NT2/D1 (cell line): ENCODE measurements around the gene TRAPPC6A.
A peak's percentile ranks its signal among the peaks of the same experiment; 100 is the strongest.

Experiments
- DNase-seq: peaks from one replicate; pipeline ENCODE4 v3.0.0-alpha.2; 2011; ENCODE audit warnings: low read depth, low spot score
- H3K27me3 ChIP-seq: 2 replicates; pipeline ENCODE4 v1.6.0; 2011; ENCODE audit warnings: mild to moderate bottlenecking; ENCODE audit not compliant: insufficient read length, insufficient read depth
- H3K36me3 ChIP-seq: 2 replicates; pipeline ENCODE4 v1.6.1; 2011; ENCODE audit warnings: mild to moderate bottlenecking, low read length, mixed read lengths; ENCODE audit not compliant: insufficient read depth, insufficient read length
- H3K4me1 ChIP-seq: 2 replicates; pipeline ENCODE4 v1.5.1; 2011; ENCODE audit not compliant: insufficient read depth, insufficient read length
- H3K4me3 ChIP-seq: 2 replicates; pipeline ENCODE4 v1.5.1; 2011; ENCODE audit warnings: low read depth; ENCODE audit not compliant: insufficient read length
- H3K9ac ChIP-seq: 2 replicates; pipeline ENCODE4 v1.6.0; 2011; ENCODE audit warnings: low read depth; ENCODE audit not compliant: insufficient read length
- H3K9me3 ChIP-seq: 2 replicates; pipeline ENCODE4 v1.5.1; 2011; ENCODE audit warnings: mild to moderate bottlenecking, low read length; ENCODE audit not compliant: insufficient read depth
- SUZ12 ChIP-seq: IDR thresholded peaks from 2 replicates; pipeline ENCODE4 v1.6.1; 2011; ENCODE audit not compliant: insufficient read length, insufficient read depth; ENCODE audit errors: extremely low read depth
- YY1 ChIP-seq: IDR thresholded peaks from 2 replicates; pipeline ENCODE4 v1.6.1; 2011; ENCODE audit not compliant: insufficient read length, insufficient read depth
- ZNF274 ChIP-seq: IDR thresholded peaks from 2 replicates; pipeline ENCODE4 v1.6.1; 2011; ENCODE audit warnings: mild to moderate bottlenecking, low read depth, low read length

Gene TRAPPC6A

GRCh38 chr19:45128146-45128545 is 49.9 kb downstream of the TRAPPC6A start:
- H3K9me3 ChIP-seq = no peaks in the 10 kb centered on the region
- peaks cover 10% of the 10 kb centered on the region for H3K4me1 ChIP-seq
- no peak overlapping the region for H3K9ac ChIP-seq
- no peak overlapping the region for H3K4me3 ChIP-seq
- no peak for DNase-seq
- peaks cover 24% of the 10 kb centered on the region for H3K36me3 ChIP-seq
- no peak for TF ChIP-seq ZNF274
- no peak for TF ChIP-seq SUZ12
- no peak for TF ChIP-seq YY1
- H3K27me3 ChIP-seq = no peaks in the 10 kb centered on the region

- Histone ChIP-seq H3K9ac (no peak overlapping the region), H3K4me1 (peaks cover 10% of the 10 kb centered on the region), H3K36me3 (peaks cover 20% of the 10 kb centered on the region), H3K9me3 (no peaks in the 10 kb centered on the region), H3K27me3 (no peaks in the 10 kb centered on the region), H3K4me3 (no peak overlapping the region)
- TF ChIP-seq YY1 (no peak), ZNF274 (no peak), SUZ12 (no peak)
- no peak for DNase-seq
Observed at GRCh38 chr19:45126654-45127053, 51.4 kb downstream of the TRAPPC6A start.

GRCh38 chr19:45125975-45126493 is 52.0 kb downstream of the TRAPPC6A start:
- peaks cover 19% of the 10 kb centered on the region for H3K36me3 ChIP-seq
- no peak overlapping the region for H3K9ac ChIP-seq

GRCh38 chr19:45125360-45125759 is 52.7 kb downstream of the TRAPPC6A start:
- no peak for DNase-seq
- no peak for TF ChIP-seq YY1
- no peak for TF ChIP-seq SUZ12
- TF ChIP-seq ZNF274 = no peak
- Histone ChIP-seq H3K9ac (no peak overlapping the region), H3K4me1 (peaks cover 5% of the 10 kb centered on the region), H3K4me3 (no peak overlapping the region), H3K36me3 (peaks cover 19% of the 10 kb centered on the region), H3K27me3 (no peaks in the 10 kb centered on the region), H3K9me3 (no peaks in the 10 kb centered on the region)

More at GRCh38 chr19:45125975-45126493, 52.0 kb downstream of the TRAPPC6A start:
- Histone ChIP-seq H3K9me3 (no peaks in the 10 kb centered on the region), H3K4me3 (no peak overlapping the region), H3K27me3 (no peaks in the 10 kb centered on the region), H3K4me1 (peaks cover 9% of the 10 kb centered on the region)
- TF ChIP-seq YY1 (no peak), ZNF274 (no peak), SUZ12 (no peak)
- peak; percentile 20 for DNase-seq

GRCh38 chr19:45124021-45124420 is 54.0 kb downstream of the TRAPPC6A start:
- Histone ChIP-seq H3K4me1 (peaks cover 5% of the 10 kb centered on the region), H3K27me3 (no peaks in the 10 kb centered on the region), H3K4me3 (no peak overlapping the region), H3K9ac (no peak overlapping the region), H3K36me3 (peaks cover 19% of the 10 kb centered on the region), H3K9me3 (no peaks in the 10 kb centered on the region)
- TF ChIP-seq ZNF274 (no peak), SUZ12 (no peak), YY1 (no peak)
- DNase-seq = no peak

- H3K4me3 ChIP-seq = no peak overlapping the region
- peaks cover 15% of the 10 kb centered on the region for H3K36me3 ChIP-seq
- TF ChIP-seq YY1 (no peak), ZNF274 (no peak), SUZ12 (no peak)
- no peaks in the 10 kb centered on the region for H3K27me3 ChIP-seq
- no peak for DNase-seq
- H3K9ac ChIP-seq = no peak overlapping the region
- peaks cover 5% of the 10 kb centered on the region for H3K4me1 ChIP-seq
- no peaks in the 10 kb centered on the region for H3K9me3 ChIP-seq
Observed at GRCh38 chr19:45123440-45123850, 54.6 kb downstream of the TRAPPC6A start.

GRCh38 chr19:45122832-45123231 is 55.2 kb downstream of the TRAPPC6A start:
- no peak for DNase-seq
- peaks cover 15% of the 10 kb centered on the region for H3K36me3 ChIP-seq
- H3K4me1 ChIP-seq = peaks cover 7% of the 10 kb centered on the region
- TF ChIP-seq YY1 (no peak), SUZ12 (no peak), ZNF274 (no peak)
- no peaks in the 10 kb centered on the region for H3K27me3 ChIP-seq
- H3K9ac ChIP-seq = no peak overlapping the region
- H3K4me3 ChIP-seq = no peak overlapping the region
- no peaks in the 10 kb centered on the region for H3K9me3 ChIP-seq
